Sigmoid colon (tissue), 7 donors: Measurements from ENCODE around the gene TMEM19. TPM values are rescaled to one million over a fixed set of nuclear protein-coding genes. Genes with fewer than 3 reads are reported as not detected.

ENCODE experiments used
- DNase-seq: peaks from one replicate; pipeline ENCODE4 v3.0.0-alpha.2; 2019
- H3K27ac ChIP-seq, 4 donors: fragments of 200-600 bp; sonication (generic); one replicate each; pipeline ENCODE4 v1.5.1; 2016 to 2019; ENCODE audit warnings: mild to moderate bottlenecking in 1 of 4
- H3K27me3 ChIP-seq, 3 donors: fragments of 200-600 bp; sonication (generic); one replicate each; pipeline ENCODE4 v1.5.1; 2019; ENCODE audit warnings: mild to moderate bottlenecking in 1 of 3
- H3K36me3 ChIP-seq, 4 donors: fragments of 200-600 bp; sonication (generic); one replicate each; pipeline ENCODE4 v1.5.1; 2016 to 2019
- H3K4me1 ChIP-seq, 4 donors: fragments of 200-600 bp; sonication (generic); one replicate each; pipeline ENCODE4 v1.5.1; 2017 to 2019
- H3K4me3 ChIP-seq, 4 donors: fragments of 200-600 bp; sonication (generic); one replicate each; pipeline ENCODE4 v1.5.1; 2017 to 2019; ENCODE audit warnings: mild to moderate bottlenecking in 2 of 4, moderate library complexity in 1 of 4
- H3K9me3 ChIP-seq, 4 donors: fragments of 200-600 bp in 3 of 4; sonication (generic) in 3 of 4; one replicate each; pipeline versions ENCODE4 v1.5.1 to v1.6.1; 2013 to 2019
- EP300 ChIP-seq, 4 donors: sonication (generic); formaldehyde crosslinking; IDR thresholded peaks; one replicate each; pipeline ENCODE4 v1.6.1; 2017; ENCODE audit warnings: antibody characterized with exemption in 4 of 4
- POLR2A ChIP-seq, 2 donors: fragments of 450-650 bp; IDR thresholded peaks; one replicate each; pipeline ENCODE4 v1.6.1; 2016; ENCODE audit warnings: antibody characterized with exemption in 2 of 2, mild to moderate bottlenecking in 2 of 2, moderate library complexity in 2 of 2
- POLR2AphosphoS5 ChIP-seq, 4 donors: sonication (generic); formaldehyde crosslinking; IDR thresholded peaks; one replicate each; pipeline ENCODE4 v1.6.1; 2017; ENCODE audit warnings: antibody characterized with exemption in 4 of 4
- WGBS, 2 donors: extraction: QIAGEN DNeasy Blood & Tissue Kit; methylation state at CpG; one replicate each; pipeline ENCODE4 v1.1.7; 2013; 5-methylcytosine and 5-hydroxymethylcytosine counted together
- intact Hi-C: fragments of 100-400 bp; cut with DNase I; formaldehyde crosslinking; loops from one replicate; pipeline ENCODE4 v1.15.1; 2023
- polyA plus RNA-seq, 3 donors: library from polyadenylated mRNA; stranded (reverse); fragments of 200-250 nt; gene quantifications; one replicate each; pipeline ENCODE4 v1.2.3, GENCODE V29; 2013
- small RNA-seq, 3 donors: library from RNA; depleted of rRNA; stranded (forward); fragments of <200 nt; gene quantifications; one replicate each; pipeline ENCODE3, GENCODE V24; 2016
- total RNA-seq, 4 donors: library from RNA; depleted of rRNA; stranded (reverse); fragments of >200 nt; gene quantifications; one replicate each; pipeline ENCODE4 v1.1.0, GENCODE V29; 2016
- TF ChIP-seq, protein P1 (sequence below), 4 experiments: fragments of 450-650 bp in 3 of 4; fragments of 200-600 bp in 1 of 4; IDR thresholded peaks; one replicate each; pipeline ENCODE4 v1.5.1; 2016 to 2019; ENCODE audit warnings: antibody characterized with exemption in 4 of 4, mild to moderate bottlenecking in 3 of 4, moderate library complexity in 2 of 4
- donor health status: healthy with polysubstance abuse.
- donor health status: Bipolar disorder and iron deficiency.
- donor health status: healthy.

The TMEM19 gene
- total and polyA plus RNA-seq, 7 donors, result 3.6 to 23.5 (median 12.1) TPM

DNA sequence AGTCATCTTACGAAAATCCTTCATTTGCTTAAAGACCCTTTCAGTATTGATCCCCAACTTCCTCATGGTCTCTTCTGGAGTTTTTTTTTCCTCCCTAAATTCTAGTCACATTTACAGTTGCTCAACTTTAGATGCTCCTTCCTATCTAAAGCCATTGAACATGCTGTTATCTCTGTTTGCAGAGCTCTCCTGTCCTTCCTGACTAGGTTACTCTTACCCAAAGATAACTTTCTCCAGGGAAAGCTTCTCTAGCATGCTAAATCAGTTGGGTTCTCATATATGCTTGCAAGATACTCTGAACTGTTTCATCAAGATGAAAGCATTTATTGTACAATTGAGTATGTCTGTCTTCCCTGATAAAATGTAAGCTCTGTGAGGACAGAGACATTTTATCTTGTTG lies 67.0 kb downstream of the TMEM19 start:
- DNase-seq, result no peak
- intact Hi-C loops, result no loop called here
- H3K27ac ChIP-seq, result no peak overlapping the region
- H3K36me3 ChIP-seq, result no peaks in the 10 kb centered on the region
- H3K27me3 ChIP-seq, result peaks cover 0 to 5% (median 0%) of the 10 kb centered on the region in 3 donors
- no peaks in the 10 kb centered on the region for H3K9me3 ChIP-seq
- WGBS, 2 donors, result 89 to 95% methylated on average over 1 of the region's 1 CpG
- TF ChIP-seq POLR2AphosphoS5 (IDR thresholded peaks at IDR 0.05) (no peak), POLR2A (IDR thresholded peaks at IDR 0.05) (no peak), EP300 (IDR thresholded peaks at IDR 0.05) (no peak)
- TF ChIP-seq, protein P1, sequence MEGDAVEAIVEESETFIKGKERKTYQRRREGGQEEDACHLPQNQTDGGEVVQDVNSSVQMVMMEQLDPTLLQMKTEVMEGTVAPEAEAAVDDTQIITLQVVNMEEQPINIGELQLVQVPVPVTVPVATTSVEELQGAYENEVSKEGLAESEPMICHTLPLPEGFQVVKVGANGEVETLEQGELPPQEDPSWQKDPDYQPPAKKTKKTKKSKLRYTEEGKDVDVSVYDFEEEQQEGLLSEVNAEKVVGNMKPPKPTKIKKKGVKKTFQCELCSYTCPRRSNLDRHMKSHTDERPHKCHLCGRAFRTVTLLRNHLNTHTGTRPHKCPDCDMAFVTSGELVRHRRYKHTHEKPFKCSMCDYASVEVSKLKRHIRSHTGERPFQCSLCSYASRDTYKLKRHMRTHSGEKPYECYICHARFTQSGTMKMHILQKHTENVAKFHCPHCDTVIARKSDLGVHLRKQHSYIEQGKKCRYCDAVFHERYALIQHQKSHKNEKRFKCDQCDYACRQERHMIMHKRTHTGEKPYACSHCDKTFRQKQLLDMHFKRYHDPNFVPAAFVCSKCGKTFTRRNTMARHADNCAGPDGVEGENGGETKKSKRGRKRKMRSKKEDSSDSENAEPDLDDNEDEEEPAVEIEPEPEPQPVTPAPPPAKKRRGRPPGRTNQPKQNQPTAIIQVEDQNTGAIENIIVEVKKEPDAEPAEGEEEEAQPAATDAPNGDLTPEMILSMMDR (IDR thresholded peaks at IDR 0.05), result no peak
- no peak overlapping the region for H3K4me3 ChIP-seq
- peaks cover 0 to 29% (median 21%) of the 10 kb centered on the region in 4 donors for H3K4me1 ChIP-seq

Small RNA genes lying within 50 kb of the gene (small RNA-seq; reads per million reads assigned to genes)
- gene RF00560, result 0 reads per million in 3 donors

Other genes with a start within 250 kb of the TMEM19 start
- under 1 TPM in 1 of 4 donors, not detected in 3; 0.36 TPM for gene LGR5, start 246.3 kb upstream of the TMEM19 start, total RNA-seq
- 1 to 10 TPM in 1 of 3 donors, under 1 TPM in 1, not detected in 1; 0.23 to 3.4 TPM for gene LGR5, start 246.3 kb upstream of the TMEM19 start, polyA plus RNA-seq
- 10 to 100 TPM; 38.7 to 87.8 (median 52.3) TPM for gene ZFC3H1, start 22.2 kb upstream of the TMEM19 start, total RNA-seq
- gene ZFC3H1, start 22.2 kb upstream of the TMEM19 start, polyA plus RNA-seq, result 10 to 100 TPM in 1 of 3 donors, 1 to 10 TPM in 2; 3.0 to 19.9 (median 4.8) TPM
- gene THAP2, start 21.8 kb upstream of the TMEM19 start, total RNA-seq, result 1 to 10 TPM; 3.1 to 5.5 (median 4.4) TPM
- gene THAP2, start 21.8 kb upstream of the TMEM19 start, polyA plus RNA-seq, result 1 to 10 TPM; 3.5 to 5.1 (median 4.2) TPM
- gene RAB21, start 68.8 kb downstream of the TMEM19 start, total RNA-seq, result 10 to 100 TPM; 12.8 to 19.1 (median 15.7) TPM
- gene RAB21, start 68.8 kb downstream of the TMEM19 start, polyA plus RNA-seq, result 10 to 100 TPM in 2 of 3 donors, 1 to 10 TPM in 1; 7.8 to 27.0 (median 18.7) TPM
- gene TBC1D15, start 153.7 kb downstream of the TMEM19 start, total RNA-seq, result 10 to 100 TPM; 51.2 to 59.2 (median 57.6) TPM
- gene TBC1D15, start 153.7 kb downstream of the TMEM19 start, polyA plus RNA-seq, result 10 to 100 TPM; 19.3 to 24.0 (median 20.3) TPM